Measurements from ENCODE around the gene ERFL. TPM values are rescaled to one million over a fixed set of nuclear protein-coding genes. Genes with fewer than 3 reads are reported as not detected.
A peak's percentile ranks its signal among the peaks of the same experiment; 100 is the strongest.

ERFL gene
- total and polyA plus RNA-seq, 2 donors (not counting 1 experiment from before 2014, with no cell fraction given), result 2.3 to 5.5 TPM

DNA sequence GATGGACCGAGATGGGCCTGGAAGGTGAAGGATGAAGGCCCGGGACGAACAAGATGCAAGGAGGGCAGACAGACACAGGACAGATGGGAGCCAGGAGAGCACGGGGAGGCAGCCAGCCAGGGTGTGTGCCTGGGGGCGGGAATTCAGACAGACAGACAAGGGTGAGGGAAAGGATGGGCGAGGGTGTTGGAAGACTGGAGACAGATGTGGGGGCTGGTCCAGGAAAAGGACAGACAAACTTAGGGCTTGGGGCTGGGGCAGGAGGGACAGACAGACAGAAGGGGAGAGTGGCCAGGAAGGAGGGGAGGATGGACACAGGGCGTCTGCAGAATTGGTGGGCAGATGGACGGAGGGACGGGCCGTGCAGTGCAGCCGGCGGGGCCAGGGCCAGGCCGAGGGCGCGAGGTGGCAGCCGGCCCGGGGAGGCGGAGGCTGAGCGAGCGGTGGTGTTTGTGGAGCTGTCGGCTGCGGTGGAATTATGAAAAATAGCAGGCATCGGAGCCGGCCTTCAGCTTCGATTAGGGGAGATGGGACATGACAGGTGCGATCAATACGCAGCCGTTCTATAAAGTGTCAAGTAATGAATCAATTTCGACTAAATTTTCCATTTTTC is 4.6 kb upstream of the ERFL start:
- no peak for DNase-seq
- Histone ChIP-seq H3K27ac (ENCODE audit: low read length in 2 of 2) (no peak overlapping the region), H3K9me3 (ENCODE audit: control extremely low read depth in 1 of 3, control insufficient read depth in 2 of 3, insufficient read depth in 1 of 3, low read length in 2 of 3) (no peaks in the 10 kb centered on the region), H3K27me3 (replicated peaks in 1 of 4; ENCODE audit: control extremely low read depth in 1 of 4, control insufficient read depth in 3 of 4, insufficient read depth in 4 of 4, low read length in 3 of 4) (peaks cover 0 to 16% (median 0%) of the 10 kb centered on the region in 4 experiments), H4K20me1 (ENCODE audit: control insufficient read depth, insufficient read depth, low read length, poor library complexity, severe bottlenecking) (no peaks in the 10 kb centered on the region), H2AFZ (ENCODE audit: insufficient read depth, low read depth, low read length, poor library complexity, severe bottlenecking) (no peak overlapping the region), H3K4me1 (ENCODE audit: control insufficient read depth in 2 of 2, insufficient read depth in 2 of 2, low read length in 2 of 2) (peaks cover 45 to 69% of the 10 kb centered on the region in 2 donors), H3K36me3 (replicated peaks in 1 of 2; ENCODE audit: control extremely low read depth in 1 of 2, control insufficient read depth in 1 of 2, extremely low read depth in 1 of 2, insufficient read depth in 2 of 2, low read length in 1 of 2) (no peaks in the 10 kb centered on the region), H3K4me3 (ENCODE audit: control extremely low read depth in 1 of 5, extremely low read depth in 1 of 5, insufficient read depth in 1 of 5, low read depth in 2 of 5, low read length in 4 of 5) (no peak overlapping the region), H3K4me2 (replicated peaks; ENCODE audit: low read depth, low read length, poor library complexity, severe bottlenecking) (no peak overlapping the region), H3K9ac (ENCODE audit: low read length) (no peak overlapping the region), H3K79me2 (ENCODE audit: control insufficient read depth, insufficient read depth, low read length) (peaks cover 11% of the 10 kb centered on the region)
- Mint-ChIP-seq H3K4me3 (no peak overlapping the region), H3K27me3 (peaks cover 5% of the 10 kb centered on the region), H3K4me1 (peaks cover 63% of the 10 kb centered on the region), H3K27ac (peak overlapping the region; percentile 50), H3K9me3 (ENCODE audit: insufficient read depth) (no peaks in the 10 kb centered on the region)
- WGBS (ENCODE audit: insufficient coverage), result 95% methylated on average over 26 of the region's 29 CpGs
- POLR2A ChIA-PET, result interaction anchor here (0.8 kb wide), 1 partner anchor 26 kb away, joined by 3 read pairs; the partner anchor contains the start of gene RABAC1
- TF ChIP-seq EZH2 (IDR thresholded peaks at IDR 0.05; ENCODE audit: borderline replicate concordance, insufficient read depth, low read depth, low read length, poor library complexity, severe bottlenecking) (no peak), CTCF (IDR thresholded peaks at IDR 0.05) (no peak)
- CTCF ChIA-PET, result interaction anchor here (4.4 to 5.4 kb wide), 2 partner anchors 11 to 59 kb away, joined by 28 to 54 read pairs; no protein-coding TSS in a partner anchor
- no peak for ATAC-seq (ENCODE audit: low read depth)
- intact Hi-C loops (cut with micrococcal nuclease), result no loop called here

DNA sequence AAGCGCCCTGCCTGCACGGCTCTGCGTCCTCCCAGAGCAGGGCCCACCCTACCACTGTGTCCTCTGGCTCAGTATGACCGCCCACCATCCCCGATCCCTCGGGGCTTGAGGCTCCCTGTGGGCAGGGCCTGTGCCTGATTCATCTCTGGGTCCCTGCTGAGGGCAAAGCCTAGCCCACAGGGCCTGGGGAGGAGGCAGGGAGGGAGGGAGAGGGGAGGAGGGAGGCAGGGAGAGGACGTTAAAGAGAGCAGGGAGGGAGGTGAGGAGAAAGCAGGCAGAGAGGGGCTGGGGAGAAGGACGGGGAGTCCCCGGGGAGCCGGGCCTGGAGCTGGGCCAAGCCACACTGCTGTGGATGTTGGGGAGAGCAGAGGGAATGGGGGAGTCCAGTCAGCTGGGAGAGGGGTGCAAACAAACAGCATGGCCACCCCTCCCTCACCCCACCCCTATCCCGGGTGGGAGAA is 4.0 kb upstream of the ERFL start:
- H3K4me3 ChIP-seq (ENCODE audit: control extremely low read depth in 1 of 5, extremely low read depth in 1 of 5, insufficient read depth in 1 of 5, low read depth in 2 of 5, low read length in 4 of 5), result no peak overlapping the region
- Mint-ChIP-seq H3K4me1 (peaks cover 59% of the 10 kb centered on the region), H3K4me3 (no peak overlapping the region), H3K27ac (no peak overlapping the region), H3K9me3 (ENCODE audit: insufficient read depth) (no peaks in the 10 kb centered on the region), H3K27me3 (peaks cover 5% of the 10 kb centered on the region)
- CTCF ChIA-PET, result interaction anchor here (1.0 to 5.4 kb wide), 4 partner anchors 12 to 59 kb away, joined by 3 to 54 read pairs (median 21); no protein-coding TSS in a partner anchor
- ATAC-seq (ENCODE audit: low read depth) (no peak), DNase-seq (no peak)
- H2AFZ ChIP-seq (ENCODE audit: insufficient read depth, low read depth, low read length, poor library complexity, severe bottlenecking), result no peak overlapping the region
- peaks cover 11% of the 10 kb centered on the region for H3K79me2 ChIP-seq (ENCODE audit: control insufficient read depth, insufficient read depth, low read length)
- H3K9me3 ChIP-seq (ENCODE audit: control extremely low read depth in 1 of 3, control insufficient read depth in 2 of 3, insufficient read depth in 1 of 3, low read length in 2 of 3), result no peaks in the 10 kb centered on the region
- TF ChIP-seq EZH2 (IDR thresholded peaks at IDR 0.05; ENCODE audit: borderline replicate concordance, insufficient read depth, low read depth, low read length, poor library complexity, severe bottlenecking) (no peak), CTCF (IDR thresholded peaks at IDR 0.05) (no peak)
- WGBS (ENCODE audit: insufficient coverage), result 64% methylated on average over 7 of the region's 11 CpGs
- H3K36me3 ChIP-seq (replicated peaks in 1 of 2; ENCODE audit: control extremely low read depth in 1 of 2, control insufficient read depth in 1 of 2, extremely low read depth in 1 of 2, insufficient read depth in 2 of 2, low read length in 1 of 2), result no peaks in the 10 kb centered on the region
- H3K27me3 ChIP-seq (replicated peaks in 1 of 4; ENCODE audit: control extremely low read depth in 1 of 4, control insufficient read depth in 3 of 4, insufficient read depth in 4 of 4, low read length in 3 of 4), result peaks cover 0 to 20% (median 2%) of the 10 kb centered on the region in 4 experiments
- intact Hi-C loops (cut with micrococcal nuclease), result no loop called here
- POLR2A ChIA-PET, result no interaction called here
- H3K4me2 ChIP-seq (replicated peaks; ENCODE audit: low read depth, low read length, poor library complexity, severe bottlenecking), result no peak overlapping the region
- no peak overlapping the region for H3K27ac ChIP-seq (ENCODE audit: low read length in 2 of 2)
- H3K9ac ChIP-seq (ENCODE audit: low read length), result no peak overlapping the region
- peaks cover 50 to 69% of the 10 kb centered on the region in 2 donors for H3K4me1 ChIP-seq (ENCODE audit: control insufficient read depth in 2 of 2, insufficient read depth in 2 of 2, low read length in 2 of 2)
- H4K20me1 ChIP-seq (ENCODE audit: control insufficient read depth, insufficient read depth, low read length, poor library complexity, severe bottlenecking), result no peaks in the 10 kb centered on the region
